Bladder microvascular endothelial cell (primary cell): ENCODE measurements around the gene OLFML3. TPM values are rescaled to one million over a fixed set of nuclear protein-coding genes. Genes with fewer than 3 reads are reported as not detected.

Source experiments
- total RNA-seq: library from RNA; depleted of rRNA; stranded (reverse); fragments of >200 nt; gene quantifications from 2 replicates; pipeline ENCODE4 v1.2.3, GENCODE V29; 2014

OLFML3 gene
- 1.6 and 18.5 TPM in 2 replicates for total RNA-seq

GRCh38 chr1:113978863-113979702 lies at the start of gene OLFML3:
OLFML3 (plus strand) TSS chr1:113979474; CDS start chr1:113979517, 43 bp downstream.

Other genes with a start within 250 kb of the OLFML3 start
- gene PHTF1, start 220.0 kb upstream of the OLFML3 start, total RNA-seq: 30.4 and 44.1 TPM in 2 replicates
- 4.7 and 26.7 TPM in 2 replicates for gene RSBN1, start 167.0 kb upstream of the OLFML3 start, total RNA-seq
- 0.49 and 0.63 TPM in 2 replicates for gene PTPN22, start 107.8 kb upstream of the OLFML3 start, total RNA-seq
- under 0.01 and 0.25 TPM in 2 replicates for gene BCL2L15, start 91.9 kb upstream of the OLFML3 start, total RNA-seq
- 14.2 and 33.9 TPM in 2 replicates for gene AP4B1, start 74.7 kb upstream of the OLFML3 start, total RNA-seq
- gene DCLRE1B, start 74.1 kb upstream of the OLFML3 start, total RNA-seq: 2.1 and 3.2 TPM in 2 replicates
- 16.2 and 47.5 TPM in 2 replicates for gene HIPK1, start 50.1 kb upstream of the OLFML3 start, total RNA-seq
- under 0.01 TPM in 1 of 2 replicates, not detected in the other for gene SYT6, start 174.4 kb downstream of the OLFML3 start, total RNA-seq